K562 (cell line): ENCODE measurements around the gene MALAT1. TPM values are rescaled to one million over a fixed set of nuclear protein-coding genes. Genes with fewer than 3 reads are reported as not detected.

Source experiments
- ETV1 ChIP-seq: fragments of 450-650 bp; conservative IDR thresholded peaks from 2 replicates; pipeline ENCODE4 v1.6.1; 2016; ENCODE audit warnings: missing genetic modification characterization, control low read depth, low read depth, missing compliant biosample characterization
- FOXJ2 ChIP-seq: fragments of 200-800 bp; sonication (Bioruptor generic); IDR thresholded peaks from 2 replicates; pipeline ENCODE4 v1.6.1; 2016; ENCODE audit warnings: missing genetic modification characterization, missing compliant biosample characterization
- FOXM1 ChIP-seq, 2 experiments: fragments of 450-650 bp in 1 of 2; sonication (generic) in 1 of 2; formaldehyde crosslinking in 1 of 2; IDR thresholded peaks; 2 replicates each; pipeline versions ENCODE4 v1.6.1 to v1.9.0; 2017 to 2022; ENCODE audit warnings: low read depth in 2 of 2, mild to moderate bottlenecking in 2 of 2, missing genetic modification reagents in 1 of 2, moderate library complexity in 1 of 2
- GABPB1 ChIP-seq: sonication (generic); formaldehyde crosslinking; IDR thresholded peaks from 2 replicates; pipeline ENCODE4 v1.8.0; 2022; ENCODE audit warnings: mild to moderate bottlenecking, missing genetic modification reagents
- HOXB6 ChIP-seq: fragments of 250-450 bp; sonication (Bioruptor Pico); IDR thresholded peaks from 2 replicates; pipeline ENCODE4 v1.5.1; 2022; ENCODE audit warnings: mild to moderate bottlenecking, borderline replicate concordance
- NR1H2 ChIP-seq: sonication (generic); formaldehyde crosslinking; IDR thresholded peaks from 2 replicates; pipeline ENCODE4 v1.4.0; 2020; ENCODE audit warnings: mild to moderate bottlenecking, missing genetic modification reagents
- PHB ChIP-seq: fragments of 250-450 bp; sonication (Bioruptor Pico); IDR thresholded peaks from 2 replicates; pipeline ENCODE4 v1.5.0; 2021
- ZNF79 ChIP-seq: fragments of 250-450 bp; sonication (Bioruptor Pico); IDR thresholded peaks from 2 replicates; pipeline ENCODE4 v1.4.0; 2020; ENCODE audit warnings: low read depth, mild to moderate bottlenecking, moderate library complexity
- polyA plus RNA-seq, 8 experiments: library from polyadenylated mRNA; depleted of rRNA in 4 of 8; stranded (reverse) in 5 of 8; unstranded in 3 of 8; fragments of >200 nt; fragmentation: Nextera tagmentation in 2 of 8; fragmentation: Illumina TruSeq in 1 of 8; extraction: Ambion mirVana in 2 of 8; extraction: Trizol in 1 of 8; gene quantifications; 2 replicates each; pipeline versions ENCODE4 v1.2.1 to v1.2.3, GENCODE V29; 2011 to 2014; ENCODE audit warnings: inconsistent platforms in 1 of 8, missing spikeins in 1 of 8
- total RNA-seq, 7 experiments: library from RNA; depleted of rRNA in 6 of 7; stranded (reverse); fragments of >200 nt in 6 of 7; fragmentation: Illumina TruSeq in 2 of 7; extraction: Trizol in 2 of 7; gene quantifications; 2 replicates each; pipeline versions ENCODE4 v1.2.1 to v1.2.3, GENCODE V29; 2011 to 2021; ENCODE audit warnings: low replicate concordance in 1 of 7
- TF ChIP-seq, protein P1 (sequence below): IDR thresholded peaks from 2 replicates; pipeline ENCODE4 v1.6.1; 2014; ENCODE audit warnings: antibody characterized with exemption
- TF ChIP-seq, protein P2 (sequence below): fragments of 250-450 bp; sonication (Bioruptor Pico); IDR thresholded peaks from 2 replicates; pipeline ENCODE4 v1.8.0; 2022; ENCODE audit warnings: moderate library complexity, mild to moderate bottlenecking, inconsistent platforms
- TF ChIP-seq, protein P3 (sequence below): fragments of 200-800 bp; sonication (Bioruptor generic); IDR thresholded peaks from 2 replicates; pipeline ENCODE4 v1.6.1; 2016; ENCODE audit warnings: missing genetic modification characterization, missing compliant biosample characterization
- TF ChIP-seq, protein P4 (sequence below): sonication (generic); formaldehyde crosslinking; IDR thresholded peaks from 2 replicates; pipeline ENCODE4 v1.8.0; 2022; ENCODE audit warnings: mild to moderate bottlenecking, missing genetic modification reagents
- TF ChIP-seq, protein P5 (sequence below): conservative IDR thresholded peaks from 2 replicates; pipeline ENCODE4 v1.6.1; 2011; ENCODE audit warnings: low read depth, mild to moderate bottlenecking, low read length; ENCODE audit not compliant: control insufficient read depth

The MALAT1 gene
- total and polyA plus RNA-seq, 9 of the 15 experiments (the other 6 are each of a cell fraction or from before 2014, with no cell fraction given): 363 to 8,715 (median 2,351) TPM

DNA sequence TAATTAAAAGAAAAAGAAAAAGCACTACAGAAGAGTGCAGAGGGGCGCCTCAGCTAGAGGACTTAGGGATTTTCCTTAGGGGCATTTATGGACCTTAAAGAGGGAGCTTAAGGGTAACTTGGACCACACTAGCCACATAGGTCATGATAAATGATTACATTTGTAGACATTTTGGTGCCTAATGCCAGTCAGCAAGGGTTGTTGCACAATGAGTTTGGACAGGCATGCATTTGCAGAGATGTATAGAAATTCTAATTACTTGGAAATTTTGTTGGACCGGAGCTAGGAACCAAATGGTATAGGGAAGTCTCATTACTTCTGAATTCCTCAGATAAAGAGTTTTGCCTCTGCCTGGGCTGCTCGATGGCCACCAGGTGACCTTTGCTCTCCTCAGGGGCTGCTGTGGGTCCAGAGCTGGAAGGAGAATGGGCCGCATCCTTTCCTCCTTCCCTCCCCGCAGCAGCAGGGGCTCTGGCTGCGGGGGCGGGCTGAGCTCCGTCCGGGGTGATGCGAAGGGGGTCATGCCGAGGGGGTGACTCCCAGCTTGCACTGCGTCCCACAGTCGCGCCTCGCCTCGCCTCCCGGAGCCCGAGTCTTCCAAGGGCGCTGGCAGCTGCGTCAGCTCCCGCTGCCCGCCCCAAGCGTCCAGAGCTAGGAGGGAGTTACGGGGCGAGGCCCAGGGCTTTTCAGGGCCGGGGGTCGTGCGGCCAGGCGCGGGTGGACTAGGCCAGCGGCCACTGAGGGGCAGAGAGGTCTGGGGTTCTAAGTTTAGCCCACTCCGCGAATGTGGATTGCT lies 20.3 kb upstream of the MALAT1 start (continued):
- TF ChIP-seq, protein P1, sequence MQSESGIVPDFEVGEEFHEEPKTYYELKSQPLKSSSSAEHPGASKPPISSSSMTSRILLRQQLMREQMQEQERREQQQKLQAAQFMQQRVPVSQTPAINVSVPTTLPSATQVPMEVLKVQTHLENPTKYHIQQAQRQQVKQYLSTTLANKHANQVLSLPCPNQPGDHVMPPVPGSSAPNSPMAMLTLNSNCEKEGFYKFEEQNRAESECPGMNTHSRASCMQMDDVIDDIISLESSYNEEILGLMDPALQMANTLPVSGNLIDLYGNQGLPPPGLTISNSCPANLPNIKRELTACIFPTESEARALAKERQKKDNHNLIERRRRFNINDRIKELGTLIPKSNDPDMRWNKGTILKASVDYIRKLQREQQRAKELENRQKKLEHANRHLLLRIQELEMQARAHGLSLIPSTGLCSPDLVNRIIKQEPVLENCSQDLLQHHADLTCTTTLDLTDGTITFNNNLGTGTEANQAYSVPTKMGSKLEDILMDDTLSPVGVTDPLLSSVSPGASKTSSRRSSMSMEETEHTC: no peak
- TF ChIP-seq NR1H2 (CRISPR knock-in tag) (no peak), GABPB1 (CRISPR knock-in tag) (peak; percentile 58; the same call in 1 of the 2 replicates), ETV1 (no peak), HOXB6 (CRISPR knock-in tag) (no peak), FOXJ2 (tag) (no peak), ZNF79 (CRISPR knock-in tag) (no peak), PHB (CRISPR knock-in tag) (no peak), FOXM1 (IDR thresholded peaks at IDR 0.05; ENCODE audit: low read depth) (no peak), FOXM1 (CRISPR knock-in tag; IDR thresholded peaks at IDR 0.05; ENCODE audit: low read depth) (0 out of 2 replicates have a peak, but pooled peaks have one; percentile 45)
- TF ChIP-seq, protein P2, sequence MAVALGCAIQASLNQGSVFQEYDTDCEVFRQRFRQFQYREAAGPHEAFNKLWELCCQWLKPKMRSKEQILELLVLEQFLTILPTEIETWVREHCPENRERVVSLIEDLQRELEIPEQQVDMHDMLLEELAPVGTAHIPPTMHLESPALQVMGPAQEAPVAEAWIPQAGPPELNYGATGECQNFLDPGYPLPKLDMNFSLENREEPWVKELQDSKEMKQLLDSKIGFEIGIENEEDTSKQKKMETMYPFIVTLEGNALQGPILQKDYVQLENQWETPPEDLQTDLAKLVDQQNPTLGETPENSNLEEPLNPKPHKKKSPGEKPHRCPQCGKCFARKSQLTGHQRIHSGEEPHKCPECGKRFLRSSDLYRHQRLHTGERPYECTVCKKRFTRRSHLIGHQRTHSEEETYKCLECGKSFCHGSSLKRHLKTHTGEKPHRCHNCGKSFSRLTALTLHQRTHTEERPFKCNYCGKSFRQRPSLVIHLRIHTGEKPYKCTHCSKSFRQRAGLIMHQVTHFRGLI (CRISPR knock-in tag): no peak
- TF ChIP-seq, protein P3, sequence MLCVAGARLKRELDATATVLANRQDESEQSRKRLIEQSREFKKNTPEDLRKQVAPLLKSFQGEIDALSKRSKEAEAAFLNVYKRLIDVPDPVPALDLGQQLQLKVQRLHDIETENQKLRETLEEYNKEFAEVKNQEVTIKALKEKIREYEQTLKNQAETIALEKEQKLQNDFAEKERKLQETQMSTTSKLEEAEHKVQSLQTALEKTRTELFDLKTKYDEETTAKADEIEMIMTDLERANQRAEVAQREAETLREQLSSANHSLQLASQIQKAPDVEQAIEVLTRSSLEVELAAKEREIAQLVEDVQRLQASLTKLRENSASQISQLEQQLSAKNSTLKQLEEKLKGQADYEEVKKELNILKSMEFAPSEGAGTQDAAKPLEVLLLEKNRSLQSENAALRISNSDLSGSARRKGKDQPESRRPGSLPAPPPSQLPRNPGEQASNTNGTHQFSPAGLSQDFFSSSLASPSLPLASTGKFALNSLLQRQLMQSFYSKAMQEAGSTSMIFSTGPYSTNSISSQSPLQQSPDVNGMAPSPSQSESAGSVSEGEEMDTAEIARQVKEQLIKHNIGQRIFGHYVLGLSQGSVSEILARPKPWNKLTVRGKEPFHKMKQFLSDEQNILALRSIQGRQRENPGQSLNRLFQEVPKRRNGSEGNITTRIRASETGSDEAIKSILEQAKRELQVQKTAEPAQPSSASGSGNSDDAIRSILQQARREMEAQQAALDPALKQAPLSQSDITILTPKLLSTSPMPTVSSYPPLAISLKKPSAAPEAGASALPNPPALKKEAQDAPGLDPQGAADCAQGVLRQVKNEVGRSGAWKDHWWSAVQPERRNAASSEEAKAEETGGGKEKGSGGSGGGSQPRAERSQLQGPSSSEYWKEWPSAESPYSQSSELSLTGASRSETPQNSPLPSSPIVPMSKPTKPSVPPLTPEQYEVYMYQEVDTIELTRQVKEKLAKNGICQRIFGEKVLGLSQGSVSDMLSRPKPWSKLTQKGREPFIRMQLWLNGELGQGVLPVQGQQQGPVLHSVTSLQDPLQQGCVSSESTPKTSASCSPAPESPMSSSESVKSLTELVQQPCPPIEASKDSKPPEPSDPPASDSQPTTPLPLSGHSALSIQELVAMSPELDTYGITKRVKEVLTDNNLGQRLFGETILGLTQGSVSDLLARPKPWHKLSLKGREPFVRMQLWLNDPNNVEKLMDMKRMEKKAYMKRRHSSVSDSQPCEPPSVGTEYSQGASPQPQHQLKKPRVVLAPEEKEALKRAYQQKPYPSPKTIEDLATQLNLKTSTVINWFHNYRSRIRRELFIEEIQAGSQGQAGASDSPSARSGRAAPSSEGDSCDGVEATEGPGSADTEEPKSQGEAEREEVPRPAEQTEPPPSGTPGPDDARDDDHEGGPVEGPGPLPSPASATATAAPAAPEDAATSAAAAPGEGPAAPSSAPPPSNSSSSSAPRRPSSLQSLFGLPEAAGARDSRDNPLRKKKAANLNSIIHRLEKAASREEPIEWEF: no peak; the same call in 1 of the 2 replicates
- TF ChIP-seq, protein P4, sequence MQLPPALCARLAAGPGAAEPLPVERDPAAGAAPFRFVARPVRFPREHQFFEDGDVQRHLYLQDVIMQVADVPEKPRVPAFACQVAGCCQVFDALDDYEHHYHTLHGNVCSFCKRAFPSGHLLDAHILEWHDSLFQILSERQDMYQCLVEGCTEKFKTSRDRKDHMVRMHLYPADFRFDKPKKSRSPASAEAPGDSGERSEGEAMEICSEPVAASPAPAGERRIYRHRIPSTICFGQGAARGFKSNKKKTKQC (CRISPR knock-in tag): 0 out of 2 replicates have a peak, but pooled peaks have one; percentile 28
- TF ChIP-seq, protein P5, sequence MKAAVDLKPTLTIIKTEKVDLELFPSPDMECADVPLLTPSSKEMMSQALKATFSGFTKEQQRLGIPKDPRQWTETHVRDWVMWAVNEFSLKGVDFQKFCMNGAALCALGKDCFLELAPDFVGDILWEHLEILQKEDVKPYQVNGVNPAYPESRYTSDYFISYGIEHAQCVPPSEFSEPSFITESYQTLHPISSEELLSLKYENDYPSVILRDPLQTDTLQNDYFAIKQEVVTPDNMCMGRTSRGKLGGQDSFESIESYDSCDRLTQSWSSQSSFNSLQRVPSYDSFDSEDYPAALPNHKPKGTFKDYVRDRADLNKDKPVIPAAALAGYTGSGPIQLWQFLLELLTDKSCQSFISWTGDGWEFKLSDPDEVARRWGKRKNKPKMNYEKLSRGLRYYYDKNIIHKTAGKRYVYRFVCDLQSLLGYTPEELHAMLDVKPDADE: no peak
